Heart left ventricle (tissue), 16 donors: ENCODE measurements around the gene BHLHE40. TPM values are rescaled to one million over a fixed set of nuclear protein-coding genes. Genes with fewer than 3 reads are reported as not detected.

Experiments
- ATAC-seq, 4 donors: fragments of 200-7000 bp; cut with Tn5 transposase; one replicate each; pipeline ENCODE4 v1.9.1; 2020 to 2022; ENCODE audit warnings: moderate library complexity in 4 of 4, mild to moderate bottlenecking in 3 of 4, moderate number of reproducible peaks in 1 of 4
- DNase-seq, 5 donors: peaks; one replicate each; pipeline ENCODE4 v3.0.0-alpha.2; 2020
- H3K27ac ChIP-seq, 12 donors: fragments of 200-600 bp; sonication (generic) in 4 of 12; one replicate each; pipeline versions ENCODE4 v1.5.0 to v1.8.0; 2016 to 2022; ENCODE audit warnings: mild to moderate bottlenecking in 2 of 12
- H3K27me3 ChIP-seq, 9 donors: fragments of 200-600 bp; sonication (generic) in 2 of 9; one replicate each; pipeline versions ENCODE4 v1.5.1 to v1.8.0; 2016 to 2022; ENCODE audit warnings: mild to moderate bottlenecking in 3 of 9
- H3K36me3 ChIP-seq, 9 donors: fragments of 200-600 bp; sonication (generic) in 2 of 9; one replicate each; pipeline versions ENCODE4 v1.5.0 to v1.8.0; 2018 to 2022; ENCODE audit warnings: mild to moderate bottlenecking in 2 of 9
- H3K4me1 ChIP-seq, 12 donors: fragments of 200-600 bp; sonication (generic) in 4 of 12; one replicate each; pipeline versions ENCODE4 v1.5.0 to v1.8.0; 2016 to 2022; ENCODE audit warnings: mild to moderate bottlenecking in 3 of 12
- H3K4me3 ChIP-seq, 12 donors: fragments of 200-600 bp; sonication (generic) in 4 of 12; one replicate each; pipeline versions ENCODE4 v1.5.0 to v1.8.0; 2017 to 2022; ENCODE audit warnings: mild to moderate bottlenecking in 9 of 12, moderate library complexity in 4 of 12
- H3K9me3 ChIP-seq, 12 donors: fragments of 200-600 bp; sonication (generic) in 4 of 12; one replicate each; pipeline versions ENCODE4 v1.5.0 to v1.8.0; 2016 to 2022; ENCODE audit warnings: mild to moderate bottlenecking in 1 of 12
- POLR2A ChIP-seq, 2 donors: fragments of 450-650 bp; IDR thresholded peaks; one replicate each; pipeline ENCODE4 v1.6.1; 2017; ENCODE audit warnings: antibody characterized with exemption in 2 of 2, mild to moderate bottlenecking in 2 of 2, moderate library complexity in 2 of 2
- WGBS, 4 donors: extraction: QIAGEN DNeasy Blood & Tissue Kit in 2 of 4; methylation state at CpG; one replicate each; pipeline versions ENCODE4 v1.1.5 to v1.1.7; 2013 to 2018; 5-methylcytosine and 5-hydroxymethylcytosine counted together
- intact Hi-C, 10 donors: fragments of 100-400 bp; cut with DNase I; formaldehyde crosslinking; loops; one replicate each; pipeline versions ENCODE4 v1.11.1 to v1.14.2; 2022
- polyA plus RNA-seq, 2 donors: library from polyadenylated mRNA; stranded (reverse); fragments of 200-250 nt; gene quantifications; one replicate each; pipeline ENCODE4 v1.2.3, GENCODE V29; 2013
- total RNA-seq, 9 donors: library from RNA; depleted of rRNA in 2 of 9; stranded (reverse); fragments of >200 nt in 2 of 9; fragmentation: NEBNext Ultra II Directional in 3 of 9; extraction: Animal tissue kit (Norgen Biotek cat#: 25700) in 3 of 9; gene quantifications; one replicate each; pipeline versions ENCODE4 v1.1.0 to v1.2.4, GENCODE V29; 2016 to 2023
- TF ChIP-seq, protein P1 (sequence below), 12 donors: fragments of 200-600 bp; sonication (generic) in 4 of 12; IDR thresholded peaks; one replicate each; pipeline versions ENCODE4 v1.5.0 to v1.8.0; 2018 to 2022; ENCODE audit warnings: antibody characterized with exemption in 12 of 12, mild to moderate bottlenecking in 5 of 12
- donor health status: ischemic (EF 13 %, LVEDD 7.1; RV severe dilation, severe dysfunction).
- donor health status: healthy with polysubstance abuse.
- donor health status: DM: no; HTN: yes; CAD: no.
- donor health status: DM: no; HTN: no; CAD: no.
- donor health status: ischemic (EF 25% LVEDD 6.9; RV normal size, moderate dysfunction).
- donor health status: ischemic (EF 25% LVEDD 5.7; RV mildly dilated, moderate dysfunction).
- donor health status: healthy.
- donor health status: DM: yes; HTN: yes; CAD: no.
- donor health status: ischemic (EF 35%, LVEDD 5.7; RV mildly dilated, moderate dysfunction).
- donor health status: nonischemic (EF 11% LVEDD 7.7; RV severe dilation, severe dysfunction).
- donor health status: DM: yes; HTN: yes; CAD: no.
- donor health status: PGD.
- donor health status: ischemic (EF 29% LVEDD 5.4; RV normal size, mild dysfunction).
- donor health status: nonischemic (EF 23%, LVEDD 6.1; RV moderate dilation, normal function).

BHLHE40 gene
- total and polyA plus RNA-seq, 11 donors, result 8.5 to 109 (median 33.8) TPM

GRCh38 chr3:4976109-4976508 is 3.1 kb upstream of the BHLHE40 start:
- DNase-seq (peak; percentile 32 to 73 (median 50)), ATAC-seq (no peak)
- WGBS, 4 donors, result 73 to 80% (median 77%) methylated on average over 4 of the region's 4 CpGs

GRCh38 chr3:4977001-4977852 is 2.0 kb upstream of the BHLHE40 start:
- H3K9me3 ChIP-seq, result no peaks in the 10 kb centered on the region
- H3K4me1 ChIP-seq, result peaks cover 0 to 38% (median 19%) of the 10 kb centered on the region in 12 donors
- peak overlapping the region; percentile 25 to 100 (median 92) for H3K4me3 ChIP-seq
- ATAC-seq (peak; percentile 37 to 60 (median 50)), DNase-seq (peak; percentile 91 to 95 (median 94))
- no peaks in the 10 kb centered on the region for H3K27me3 ChIP-seq
- H3K36me3 ChIP-seq, result peaks cover 0 to 16% (median 9%) of the 10 kb centered on the region in 9 donors
- 18 to 31% (median 24%) methylated on average over 34 to 35 of the region's 35 CpGs for WGBS, 4 donors
- intact Hi-C loops, result loop anchor here in 7 of 10 donors (1.0 to 5.0 kb wide), 8 partner anchors 150 to 256 kb away; no protein-coding TSS in a partner anchor
- TF ChIP-seq, protein P1, sequence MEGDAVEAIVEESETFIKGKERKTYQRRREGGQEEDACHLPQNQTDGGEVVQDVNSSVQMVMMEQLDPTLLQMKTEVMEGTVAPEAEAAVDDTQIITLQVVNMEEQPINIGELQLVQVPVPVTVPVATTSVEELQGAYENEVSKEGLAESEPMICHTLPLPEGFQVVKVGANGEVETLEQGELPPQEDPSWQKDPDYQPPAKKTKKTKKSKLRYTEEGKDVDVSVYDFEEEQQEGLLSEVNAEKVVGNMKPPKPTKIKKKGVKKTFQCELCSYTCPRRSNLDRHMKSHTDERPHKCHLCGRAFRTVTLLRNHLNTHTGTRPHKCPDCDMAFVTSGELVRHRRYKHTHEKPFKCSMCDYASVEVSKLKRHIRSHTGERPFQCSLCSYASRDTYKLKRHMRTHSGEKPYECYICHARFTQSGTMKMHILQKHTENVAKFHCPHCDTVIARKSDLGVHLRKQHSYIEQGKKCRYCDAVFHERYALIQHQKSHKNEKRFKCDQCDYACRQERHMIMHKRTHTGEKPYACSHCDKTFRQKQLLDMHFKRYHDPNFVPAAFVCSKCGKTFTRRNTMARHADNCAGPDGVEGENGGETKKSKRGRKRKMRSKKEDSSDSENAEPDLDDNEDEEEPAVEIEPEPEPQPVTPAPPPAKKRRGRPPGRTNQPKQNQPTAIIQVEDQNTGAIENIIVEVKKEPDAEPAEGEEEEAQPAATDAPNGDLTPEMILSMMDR (IDR thresholded peaks at IDR 0.05), result peak in 5 of 12 donors; percentile 14 to 41 (median 24)
- peak in 1 of 2 donors; percentile 11 for TF ChIP-seq POLR2A (IDR thresholded peaks at IDR 0.05)
- H3K27ac ChIP-seq, result peak overlapping the region; percentile 95 to 100 (median 100)

More at GRCh38 chr3:4976109-4976508, 3.1 kb upstream of the BHLHE40 start:
- no peaks in the 10 kb centered on the region for H3K27me3 ChIP-seq
- no peak overlapping the region for H3K4me3 ChIP-seq
- H3K9me3 ChIP-seq, result peaks cover 0 to 3% (median 0%) of the 10 kb centered on the region in 12 donors
- intact Hi-C loops, result loop anchor here in 7 of 10 donors (2.0 to 5.0 kb wide), 7 partner anchors 149 to 255 kb away; no protein-coding TSS in a partner anchor
- TF ChIP-seq, protein P1 (IDR thresholded peaks at IDR 0.05), result peak; percentile 23 to 56 (median 48)
- TF ChIP-seq POLR2A (IDR thresholded peaks at IDR 0.05), result no peak
- H3K36me3 ChIP-seq, result peaks cover 0 to 4% (median under 1%) of the 10 kb centered on the region in 9 donors
- peaks cover 0 to 29% (median 14%) of the 10 kb centered on the region in 12 donors for H3K4me1 ChIP-seq
- peak overlapping the region; percentile 95 to 100 (median 100) for H3K27ac ChIP-seq

DNA sequence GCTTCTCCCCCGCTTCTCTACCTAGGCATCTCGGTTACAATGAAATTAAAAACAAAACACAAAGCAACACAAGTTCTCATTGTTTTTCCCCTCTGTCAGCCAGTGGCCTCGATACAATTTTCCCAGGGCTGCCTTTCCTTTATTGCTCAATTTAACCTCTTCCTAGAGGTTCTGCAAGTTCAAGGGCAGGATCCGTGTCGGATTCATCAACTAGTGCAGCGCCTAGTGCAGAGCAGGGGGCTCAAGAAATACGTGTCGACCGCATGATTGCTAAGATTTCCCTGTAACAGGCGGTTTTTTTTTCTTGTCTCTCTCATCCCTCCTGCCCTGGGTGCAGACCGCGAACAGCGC is 1.4 kb upstream of the BHLHE40 start:
- intact Hi-C loops, result loop anchor here in 9 of 10 donors (1.0 to 5.0 kb wide), 11 partner anchors 48 to 257 kb away; no protein-coding TSS in a partner anchor
- Histone ChIP-seq H3K27ac (peak overlapping the region; percentile 95 to 100 (median 100)), H3K4me3 (peak overlapping the region; percentile 25 to 100 (median 92)), H3K4me1 (peaks cover 0 to 44% (median 25%) of the 10 kb centered on the region in 12 donors), H3K27me3 (no peaks in the 10 kb centered on the region), H3K36me3 (peaks cover under 1 to 22% (median 15%) of the 10 kb centered on the region in 9 donors), H3K9me3 (no peaks in the 10 kb centered on the region)
- ATAC-seq (no peak), DNase-seq (no peak)
- TF ChIP-seq, protein P1 (IDR thresholded peaks at IDR 0.05), result peak in 1 of 12 donors; percentile 0
- no peak for TF ChIP-seq POLR2A (IDR thresholded peaks at IDR 0.05)
- WGBS, 4 donors, result 0 to 1% (median 0%) methylated on average over 13 of the region's 13 CpGs
